ENCODE measurements around the gene SNX32.
A peak's percentile ranks its signal among the peaks of the same experiment; 100 is the strongest.

SNX32 gene

GRCh38 chr11:65857500-65857852 lies 23.7 kb downstream of the SNX32 start:
- no peak for DNase-seq (ENCODE audit: low read depth)

- DNase-seq (ENCODE audit: low read depth) = peak; percentile 94
Measured at GRCh38 chr11:65857853-65858680, 24.3 kb downstream of the SNX32 start, which contains the start of gene CFL1. TSS of gene CFL1 (minus strand) at chr11:65858180. CDS start at chr11:65858099, 81 bp downstream.

- DNase-seq (ENCODE audit: low read depth) = no peak
Measured at GRCh38 chr11:65858681-65859087, 24.9 kb downstream of the SNX32 start.

GRCh38 chr11:65859095-65859811 lies 25.5 kb downstream of the SNX32 start:
- peak; percentile 97 for DNase-seq (ENCODE audit: low read depth)

- no peak for DNase-seq (ENCODE audit: low read depth)
Measured at GRCh38 chr11:65859812-65860277, 26.1 kb downstream of the SNX32 start.

- DNase-seq (ENCODE audit: low read depth) = peak; percentile 96
Measured at GRCh38 chr11:65860278-65861164, 26.8 kb downstream of the SNX32 start, which contains the start of gene MUS81. TSS of gene MUS81 (plus strand) at chr11:65860433. CDS start at chr11:65860754, 321 bp downstream.

- DNase-seq (ENCODE audit: low read depth) = no peak
Measured at GRCh38 chr11:65861165-65861505, 27.4 kb downstream of the SNX32 start.

- no peak for DNase-seq (ENCODE audit: low read depth)
Measured at GRCh38 chr11:65861533-65862183, 27.9 kb downstream of the SNX32 start.

- DNase-seq (ENCODE audit: low read depth) = no peak
Measured at GRCh38 chr11:65862191-65862735, 28.5 kb downstream of the SNX32 start.

GRCh38 chr11:65862941-65863888 lies 29.5 kb downstream of the SNX32 start:
- no peak for DNase-seq (ENCODE audit: low read depth)

GRCh38 chr11:65863889-65864705 lies 30.3 kb downstream of the SNX32 start:
- no peak for DNase-seq (ENCODE audit: low read depth)

- no peak for DNase-seq (ENCODE audit: low read depth)
Measured at GRCh38 chr11:65864706-65865471, 31.1 kb downstream of the SNX32 start.

- no peak for DNase-seq (ENCODE audit: low read depth)
Measured at GRCh38 chr11:65865550-65866172, 31.9 kb downstream of the SNX32 start.

GRCh38 chr11:65866509-65867283 lies 32.9 kb downstream of the SNX32 start:
- no peak for DNase-seq (ENCODE audit: low read depth)

- DNase-seq (ENCODE audit: low read depth) = no peak
Measured at GRCh38 chr11:65867284-65868071, 33.7 kb downstream of the SNX32 start.

GRCh38 chr11:65868076-65868667 lies 34.4 kb downstream of the SNX32 start:
- no peak for DNase-seq (ENCODE audit: low read depth)

Data from stimulated activated CD8-positive, alpha-beta memory T cell treated with anti-CD3 and anti-CD28 coated beads, Interleukin-12 subunit alpha, Interleukin-12 subunit beta, amount 100 ng/mL, for 1 hour (primary cell).